ENCODE results near the gene TMX2.

Gene TMX2

GRCh38 chr11:57764972-57765371 lies 52.6 kb downstream of the TMX2 start:
- no peak for DNase-seq (ENCODE audit: low spot score)

DNA sequence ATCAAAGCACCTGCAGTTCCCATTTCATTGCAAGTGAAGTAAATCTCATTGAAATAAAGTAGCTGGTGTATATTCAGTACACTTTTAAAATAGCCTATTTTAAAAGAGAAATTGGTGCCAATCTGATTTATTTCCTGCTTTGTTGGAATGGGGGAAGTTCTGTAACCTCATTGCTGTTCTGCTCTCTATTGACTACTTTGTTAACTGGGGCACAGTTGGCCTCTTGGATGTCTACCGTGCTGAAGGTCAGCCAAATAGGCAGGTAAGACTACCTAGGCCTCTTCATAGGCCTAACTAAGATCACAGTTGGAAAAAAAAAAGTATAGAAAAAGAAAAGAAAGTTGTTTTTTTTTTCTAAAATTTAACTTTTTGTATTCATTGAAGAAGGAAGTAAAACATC lies 58.4 kb downstream of the TMX2 start:
- no peak for DNase-seq (ENCODE audit: low spot score)

DNA sequence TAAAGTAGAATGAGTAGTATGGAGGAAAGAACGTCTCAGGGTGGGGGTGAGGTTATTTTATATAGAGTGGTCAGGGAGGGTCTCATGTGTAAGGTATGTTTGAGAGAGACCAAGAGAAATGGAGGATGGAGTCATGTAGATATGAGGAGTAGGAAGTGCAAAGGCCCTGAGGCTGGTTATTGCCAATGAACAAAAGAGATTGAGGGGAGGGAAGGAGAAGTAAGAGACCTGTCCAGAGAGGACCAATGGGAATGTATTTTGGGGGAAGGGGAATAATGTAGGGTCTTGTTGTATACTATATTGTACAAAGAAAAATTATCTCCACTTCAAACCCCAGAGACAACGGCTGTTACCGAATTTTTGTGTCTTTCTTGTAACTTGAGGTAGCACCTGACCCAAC lies 59.0 kb downstream of the TMX2 start:
- no peak for DNase-seq (ENCODE audit: low spot score)

DNA sequence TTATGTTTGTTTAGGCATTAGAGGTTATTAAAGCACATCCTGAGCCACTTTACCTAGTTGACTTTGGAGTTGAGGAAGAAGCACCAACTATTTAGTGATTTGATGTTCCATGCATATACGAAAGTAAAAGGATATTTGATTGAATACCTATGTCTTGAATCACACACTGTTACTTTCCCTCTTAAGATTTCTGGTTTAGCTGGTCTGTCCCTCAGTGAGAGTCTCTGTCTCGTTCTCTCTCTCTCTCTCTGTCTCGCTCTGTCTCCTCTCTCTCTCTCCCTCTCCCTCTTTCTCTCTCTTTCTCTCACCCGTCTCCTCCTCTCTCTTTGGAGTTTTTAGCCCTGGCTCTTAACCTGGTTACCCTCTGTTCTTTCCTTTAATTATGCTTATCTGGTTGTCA lies 60.2 kb downstream of the TMX2 start:
- DNase-seq (ENCODE audit: low spot score): no peak

GRCh38 chr11:57773026-57773598 lies 60.7 kb downstream of the TMX2 start:
- DNase-seq (ENCODE audit: low spot score): no peak

- no peak for DNase-seq (ENCODE audit: low spot score)
Measured at GRCh38 chr11:57775491-57775890, 63.1 kb downstream of the TMX2 start.

GRCh38 chr11:57776031-57776521 lies 63.7 kb downstream of the TMX2 start:
- DNase-seq (ENCODE audit: low spot score): no peak

- DNase-seq (ENCODE audit: low spot score): no peak
Measured at GRCh38 chr11:57776577-57777210, 64.3 kb downstream of the TMX2 start.

DNA sequence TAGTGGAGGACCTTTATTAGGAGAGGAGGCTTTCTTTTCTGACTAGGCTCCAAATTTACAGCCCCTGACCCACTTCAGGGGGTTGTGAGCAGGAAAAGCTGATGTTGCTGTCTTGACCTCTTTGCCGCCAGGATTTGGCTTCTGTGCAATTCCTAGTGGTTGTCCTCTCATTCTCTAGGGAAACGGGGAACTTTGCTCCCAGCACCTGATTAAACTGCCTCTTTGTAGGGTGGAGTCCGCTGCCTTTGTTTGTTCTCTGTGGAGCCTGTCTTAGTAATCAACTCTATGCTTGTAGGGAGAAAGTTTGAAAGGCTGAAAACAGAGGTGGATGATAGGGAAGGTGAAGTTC lies 65.5 kb downstream of the TMX2 start:
- DNase-seq (ENCODE audit: low spot score): no peak

- no peak for DNase-seq (ENCODE audit: low spot score)
Measured at GRCh38 chr11:57778318-57779037, 66.1 kb downstream of the TMX2 start.

- no peak for DNase-seq (ENCODE audit: low spot score)
Measured at GRCh38 chr11:57779276-57779675, 66.9 kb downstream of the TMX2 start.

DNA sequence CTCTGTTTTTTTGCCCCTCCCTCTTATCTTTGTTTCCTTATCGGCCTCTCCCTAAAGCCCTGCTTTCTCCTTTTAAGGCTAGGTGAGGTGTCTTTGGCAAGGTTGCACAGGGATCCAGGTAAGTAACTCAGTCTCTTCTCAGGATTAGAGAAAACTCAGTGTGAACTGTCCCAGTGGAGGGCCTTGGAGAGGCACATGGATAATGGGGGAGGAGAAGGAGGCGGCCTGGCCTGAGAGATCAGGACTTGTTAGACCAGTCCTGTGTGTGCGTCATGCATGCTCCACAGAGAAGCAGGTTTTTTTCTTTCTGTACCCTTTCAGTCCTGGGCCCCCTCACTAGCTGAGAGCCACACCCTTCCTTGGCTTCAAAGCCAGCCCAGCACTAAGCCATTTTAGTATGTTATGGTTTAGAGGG lies 69.1 kb downstream of the TMX2 start:
- no peak for DNase-seq (ENCODE audit: low spot score)

DNA sequence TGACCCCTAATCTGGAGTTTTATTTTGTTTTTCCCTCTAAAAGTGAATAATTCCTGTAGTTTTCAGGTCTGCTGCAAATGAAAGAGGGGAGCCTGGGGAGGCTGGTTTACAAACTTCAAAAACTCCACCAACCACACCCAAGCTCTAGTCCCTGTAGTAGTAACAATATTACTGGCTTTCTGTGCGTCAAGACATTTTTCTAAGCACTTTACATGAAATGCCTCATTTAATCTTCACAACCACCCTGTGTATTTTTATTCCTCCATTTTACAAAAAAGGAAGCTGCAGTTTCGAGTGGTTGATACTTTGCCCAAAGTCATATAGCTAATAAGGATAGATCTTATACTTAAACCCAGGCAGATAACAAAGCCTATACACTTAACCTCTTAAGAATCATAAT lies 72.7 kb downstream of the TMX2 start:
- DNase-seq (ENCODE audit: low spot score): no peak

DNA sequence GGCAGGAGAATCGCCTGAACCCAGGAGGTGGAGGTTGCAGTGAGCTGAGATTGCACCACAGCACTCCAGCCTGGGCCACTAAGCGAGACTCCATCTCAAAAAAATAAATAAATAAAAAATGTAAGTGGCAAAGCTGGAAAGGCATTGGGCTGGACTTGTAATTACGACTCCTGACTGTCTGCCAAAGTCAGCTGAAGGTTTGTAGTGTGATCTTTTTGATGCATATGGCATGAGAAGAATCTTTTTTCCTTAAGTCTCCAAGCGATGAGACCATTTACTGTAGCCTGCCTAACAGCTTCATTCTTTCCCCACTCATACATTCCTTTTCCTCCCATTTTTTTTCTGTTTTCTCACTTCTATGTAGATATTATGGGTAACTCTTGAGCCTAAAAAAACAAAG lies 74.0 kb downstream of the TMX2 start:
- no peak for DNase-seq (ENCODE audit: low spot score)

- DNase-seq (ENCODE audit: low spot score): no peak
Measured at GRCh38 chr11:57787006-57787604, 74.7 kb downstream of the TMX2 start.

GRCh38 chr11:57787920-57788702 lies 75.7 kb downstream of the TMX2 start:
- DNase-seq (ENCODE audit: low spot score): no peak

DNA sequence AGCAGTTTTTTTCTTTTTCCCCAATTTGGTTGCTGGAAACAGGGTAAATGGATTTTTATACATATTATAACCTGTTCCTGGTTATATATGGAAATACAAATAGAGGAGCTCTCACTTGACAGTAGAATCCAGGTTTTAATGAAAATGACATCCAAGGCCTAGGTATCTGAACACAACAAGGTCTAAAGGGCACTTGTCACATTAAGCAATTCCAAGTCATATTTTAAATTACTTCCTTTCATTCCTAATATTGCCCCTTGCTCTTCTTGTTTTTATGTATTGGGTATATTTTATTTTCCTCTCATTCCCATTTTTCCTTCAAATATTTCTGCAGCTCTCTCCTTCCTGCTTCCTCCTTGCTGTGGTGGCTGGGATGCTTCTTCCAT lies 76.3 kb downstream of the TMX2 start:
- DNase-seq (ENCODE audit: low spot score): no peak
